ENCODE results near the gene ITPRIP.

Gene ITPRIP

DNA sequence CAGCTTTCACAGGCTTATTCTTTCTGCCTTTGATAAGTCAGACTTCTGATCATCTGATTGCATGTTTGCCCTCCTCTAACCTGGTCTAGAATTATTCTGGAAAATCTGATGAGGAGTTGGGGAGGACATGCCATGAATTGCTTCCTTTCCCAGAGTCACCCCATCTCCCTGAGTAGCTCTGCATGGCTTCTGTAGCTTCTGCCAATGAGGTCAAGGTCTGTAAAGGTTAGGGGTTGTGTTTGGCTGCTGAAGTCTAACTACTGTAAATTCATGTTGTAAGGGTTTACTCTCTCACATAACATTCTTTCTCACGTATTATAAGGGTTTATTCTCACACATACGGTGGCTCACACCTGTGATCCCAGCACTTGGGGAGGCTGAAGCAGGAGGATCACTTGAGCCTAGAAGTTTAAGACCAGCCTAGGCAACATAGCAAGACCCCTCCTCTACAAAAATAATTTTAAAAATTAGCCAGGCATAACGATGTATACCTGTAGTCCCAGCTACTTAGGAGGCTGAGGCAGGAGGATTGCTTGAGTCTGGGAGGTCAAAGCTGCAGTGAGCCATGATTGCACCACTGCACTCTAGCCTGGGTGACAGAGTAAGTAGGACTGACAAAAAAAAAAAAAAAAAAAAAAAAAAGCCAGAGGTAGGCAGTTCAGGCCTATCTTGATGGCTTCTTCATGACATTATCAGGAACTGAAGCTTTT is 58.6 kb downstream of the ITPRIP start:
- DNase-seq (ENCODE audit: low read depth), result no peak

DNA sequence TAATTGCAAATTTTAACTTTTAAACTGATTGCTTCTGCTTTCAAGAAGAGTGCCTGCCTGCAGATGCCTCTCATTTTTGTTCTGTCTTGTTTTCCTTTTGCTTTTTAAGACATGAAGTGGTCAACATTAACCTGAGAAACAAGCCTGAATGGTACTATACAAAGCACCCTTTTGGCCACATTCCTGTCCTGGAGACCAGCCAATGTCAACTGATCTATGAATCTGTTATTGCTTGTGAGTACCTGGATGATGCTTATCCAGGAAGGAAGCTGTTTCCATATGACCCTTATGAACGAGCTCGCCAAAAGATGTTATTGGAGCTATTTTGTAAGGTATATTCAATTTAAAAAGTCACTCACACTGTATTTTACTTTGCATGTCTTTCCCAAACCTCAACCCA is 60.5 kb downstream of the ITPRIP start:
- DNase-seq (ENCODE audit: low read depth), result no peak

DNA sequence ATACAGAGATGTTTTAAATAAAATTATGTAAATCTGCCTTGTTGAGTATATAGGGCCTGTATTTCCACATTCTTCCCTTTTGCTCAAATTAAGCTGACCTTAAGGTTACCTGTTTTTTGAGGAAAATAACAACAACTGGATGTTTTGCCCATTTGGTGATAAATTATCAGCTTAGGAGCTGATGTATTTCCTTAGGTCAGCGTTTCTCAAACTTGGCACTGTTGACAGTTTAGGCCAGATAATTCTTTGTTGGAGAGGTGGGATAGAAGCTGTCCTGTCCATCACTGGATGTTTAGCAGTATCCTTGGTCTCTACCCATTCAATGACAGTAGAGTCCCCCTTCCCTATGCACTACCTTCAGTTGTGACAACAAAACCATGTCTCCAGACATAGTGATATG is 62.1 kb downstream of the ITPRIP start:
- DNase-seq (ENCODE audit: low read depth), result no peak

DNA sequence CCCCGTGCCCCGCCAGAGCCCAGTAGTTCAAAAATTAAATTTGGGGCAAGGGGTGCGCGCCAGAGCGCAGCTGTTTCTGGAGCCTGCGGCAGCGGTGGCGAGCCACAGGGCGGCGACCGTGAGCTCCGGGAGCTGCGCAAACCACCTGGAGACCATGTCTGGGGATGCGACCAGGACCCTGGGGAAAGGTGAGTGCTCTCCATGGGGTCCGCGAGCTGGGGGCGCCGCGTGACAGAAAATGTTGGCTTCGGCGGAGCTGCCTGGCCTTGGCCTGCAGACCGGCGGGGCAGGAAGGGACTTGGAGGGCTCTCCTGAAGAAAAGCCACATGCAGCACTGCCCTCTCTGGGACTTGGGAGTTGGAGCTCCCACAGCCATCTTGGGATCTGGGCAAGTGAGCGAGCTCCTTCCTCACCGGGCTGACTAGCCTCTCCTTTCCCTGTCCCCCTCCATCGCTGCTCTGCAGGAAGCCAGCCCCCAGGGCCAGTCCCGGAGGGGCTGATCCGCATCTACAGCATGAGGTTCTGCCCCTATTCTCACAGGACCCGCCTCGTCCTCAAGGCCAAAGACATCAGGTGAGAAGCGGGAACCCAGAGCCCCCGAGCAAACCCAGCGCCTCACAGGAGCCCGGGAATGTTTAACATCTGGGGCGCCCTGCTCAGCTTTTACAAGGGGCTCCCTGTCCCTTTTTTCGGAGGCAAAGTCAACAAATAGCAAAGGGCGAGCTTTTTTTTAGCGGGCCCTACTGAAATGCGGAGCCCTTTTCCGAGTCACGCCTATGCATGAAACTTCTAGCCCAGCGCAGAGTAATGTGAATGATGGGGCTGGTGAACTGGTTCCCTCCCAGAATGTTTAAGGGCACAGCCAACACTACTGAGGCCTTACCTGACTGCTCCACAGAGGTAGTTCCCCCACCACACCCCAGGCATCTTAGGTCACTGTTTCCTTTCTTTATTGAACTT is 63.2 kb downstream of the ITPRIP start:
- no peak for DNase-seq (ENCODE audit: low read depth)

DNA sequence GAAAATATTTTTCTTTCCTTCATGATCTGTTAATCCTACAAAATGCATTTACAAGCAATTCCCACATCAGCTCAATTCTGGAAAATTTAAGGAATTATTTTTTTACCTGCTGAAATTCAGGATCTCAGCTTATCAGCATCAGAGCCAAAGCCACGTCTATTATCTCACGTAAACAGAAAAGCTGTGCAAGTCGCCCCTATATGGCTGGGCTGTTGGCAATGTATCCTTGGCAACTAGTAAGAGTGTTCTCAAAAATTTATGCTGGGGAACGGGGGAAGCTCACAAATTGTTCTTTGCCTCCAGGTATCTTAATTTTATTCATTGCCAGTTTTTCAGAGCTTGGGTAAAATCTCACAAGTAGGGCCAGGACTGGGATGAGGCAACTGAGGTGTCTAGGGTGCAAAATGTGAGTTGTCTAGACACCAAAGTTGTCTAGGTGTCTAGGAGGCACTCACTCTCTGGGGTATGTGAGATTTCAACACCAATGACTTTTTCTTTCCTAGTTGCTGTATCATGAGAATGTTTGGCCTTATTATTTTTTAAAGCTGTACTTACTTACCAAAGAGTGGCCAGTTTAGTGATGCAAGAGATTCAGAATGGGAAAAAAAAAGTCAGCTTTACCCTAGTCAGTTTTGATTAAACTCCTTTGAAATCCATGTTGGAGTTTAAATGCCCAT is 64.2 kb downstream of the ITPRIP start:
- DNase-seq (ENCODE audit: low read depth), result no peak

DNA sequence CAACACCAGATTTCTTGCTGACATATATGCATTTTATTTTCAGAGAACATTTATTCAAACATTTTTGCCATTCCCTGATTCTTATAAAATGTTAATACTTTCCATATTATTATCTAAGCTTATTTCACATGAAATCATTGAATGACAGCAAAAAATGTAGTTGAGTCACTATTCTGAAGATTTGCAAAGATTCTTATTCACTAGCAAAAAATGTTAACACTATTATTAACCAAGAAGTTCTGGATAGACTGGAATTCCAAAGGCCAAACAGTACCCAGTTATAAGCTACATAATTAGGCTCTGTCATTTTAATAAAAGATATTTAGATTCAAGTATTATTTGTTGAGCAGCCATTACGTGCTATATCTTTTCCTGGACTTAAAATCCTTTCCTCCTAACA is 65.0 kb downstream of the ITPRIP start:
- DNase-seq (ENCODE audit: low read depth), result no peak

DNA sequence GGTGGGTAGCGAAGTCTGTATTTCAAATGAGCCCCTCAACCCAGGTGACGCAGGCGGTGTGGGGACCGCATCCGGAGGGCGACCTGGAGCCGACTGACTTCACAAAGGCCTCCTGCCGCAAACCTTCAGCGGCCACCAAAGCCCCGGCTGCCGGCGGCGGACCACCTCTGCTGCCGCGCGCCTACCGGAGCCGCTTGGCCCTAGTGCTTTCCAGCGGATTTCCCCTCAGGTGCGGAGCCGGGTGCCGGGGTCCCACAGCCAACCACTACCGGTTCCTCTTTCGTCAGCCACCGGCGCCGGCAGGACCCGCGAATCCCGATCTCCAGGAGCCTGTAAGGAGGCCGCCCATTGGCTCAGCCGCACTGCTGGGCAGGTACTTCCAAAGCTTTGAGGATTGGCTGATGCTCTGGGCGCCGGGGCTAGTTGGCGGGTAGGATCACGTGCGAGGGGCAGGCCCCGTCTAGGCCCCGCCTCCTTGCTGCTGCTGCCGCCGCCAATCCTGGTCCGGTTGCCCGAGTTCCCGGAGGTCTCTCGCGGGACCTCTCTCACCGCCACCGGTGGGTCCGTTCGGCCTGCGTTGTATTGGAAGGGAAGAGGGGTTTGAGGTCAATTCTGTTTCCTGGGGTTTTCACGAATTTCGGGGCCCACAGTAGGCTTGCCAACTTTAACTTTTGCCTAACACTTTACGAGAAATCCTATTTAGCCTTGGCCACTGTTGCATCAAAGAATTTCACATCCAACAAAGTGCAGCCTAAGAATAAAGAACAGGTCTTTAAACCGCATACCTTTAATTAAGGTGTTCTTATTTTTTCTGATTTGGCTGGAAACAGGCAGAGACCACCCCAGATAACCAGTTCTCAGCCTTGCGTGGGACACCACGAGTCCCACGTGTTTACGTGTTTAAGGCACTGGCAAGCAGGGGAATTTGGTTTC is 69.3 kb downstream of the ITPRIP start, which contains the start of gene GSTO2:
GSTO2 (plus strand) TSS at position 472 of the 933 bp plus-strand sequence. CDS start 5,732 bp downstream, outside the sequence.
- no peak for DNase-seq (ENCODE audit: low read depth)

DNA sequence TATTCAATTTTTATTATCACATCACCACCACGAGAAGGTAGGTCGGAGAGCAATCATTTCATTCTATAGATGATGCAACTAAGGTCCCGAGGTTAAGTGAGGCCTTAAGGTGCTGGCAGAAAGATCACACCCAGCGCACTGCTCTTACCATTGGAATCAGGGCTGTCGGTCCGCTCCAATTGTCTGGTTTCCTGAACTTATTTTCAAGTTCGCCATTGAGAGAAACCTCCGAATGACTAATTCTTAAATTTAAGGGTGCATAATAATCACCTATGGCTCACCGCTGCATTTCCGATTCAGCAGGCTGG is 69.9 kb downstream of the ITPRIP start:
- DNase-seq (ENCODE audit: low read depth), result no peak

DNA sequence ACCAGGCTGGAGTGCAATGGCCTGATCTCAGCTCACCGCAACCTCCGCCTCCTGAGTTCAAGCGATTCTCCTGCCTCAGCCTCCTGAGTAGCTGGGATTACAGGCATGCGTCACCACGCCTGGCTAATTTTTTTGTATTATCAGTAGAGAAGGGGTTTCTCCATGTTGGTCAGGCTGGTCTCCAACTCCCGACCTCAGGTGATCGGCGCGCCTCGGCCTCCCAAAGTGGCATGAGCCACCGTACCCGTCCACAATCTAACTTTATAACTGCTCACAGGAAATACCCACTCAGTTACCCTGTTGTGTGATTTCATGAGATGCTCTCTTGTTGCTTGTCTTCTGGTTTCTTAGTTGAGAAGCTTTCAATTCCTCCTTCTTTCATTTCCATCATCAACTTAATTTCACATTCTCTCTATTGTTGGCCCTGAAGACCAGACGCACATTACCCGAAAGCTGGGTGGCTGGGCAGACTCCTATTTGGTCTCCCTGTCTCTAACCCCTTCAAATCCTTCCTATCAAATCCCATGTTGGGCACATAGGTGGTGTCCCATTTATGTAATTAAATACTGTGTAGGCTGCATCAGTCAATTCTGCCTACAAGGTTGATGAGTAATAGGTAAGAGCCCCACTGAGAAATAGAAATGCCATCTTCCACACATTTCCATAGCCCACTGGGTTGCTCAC is 70.4 kb downstream of the ITPRIP start:
- no peak for DNase-seq (ENCODE audit: low read depth)

DNA sequence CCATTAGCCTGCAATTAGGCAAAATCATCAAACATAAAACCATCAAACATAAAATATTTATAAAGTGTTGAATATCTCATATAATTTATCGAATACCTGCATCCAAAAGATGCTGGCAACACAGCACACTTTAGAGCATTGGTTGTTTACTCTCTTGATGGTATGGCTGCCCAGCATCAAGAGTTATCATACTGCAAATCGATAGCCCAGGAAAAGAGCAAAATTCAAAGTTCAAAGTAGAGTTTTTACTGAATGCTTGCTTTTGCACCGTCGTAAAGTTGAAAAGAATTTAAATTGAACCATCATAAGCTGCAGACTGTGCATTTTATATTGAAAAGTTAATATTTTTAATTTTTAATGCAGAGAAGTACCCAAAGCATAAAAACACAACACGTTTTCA is 73.5 kb downstream of the ITPRIP start:
- DNase-seq (ENCODE audit: low read depth), result no peak

DNA sequence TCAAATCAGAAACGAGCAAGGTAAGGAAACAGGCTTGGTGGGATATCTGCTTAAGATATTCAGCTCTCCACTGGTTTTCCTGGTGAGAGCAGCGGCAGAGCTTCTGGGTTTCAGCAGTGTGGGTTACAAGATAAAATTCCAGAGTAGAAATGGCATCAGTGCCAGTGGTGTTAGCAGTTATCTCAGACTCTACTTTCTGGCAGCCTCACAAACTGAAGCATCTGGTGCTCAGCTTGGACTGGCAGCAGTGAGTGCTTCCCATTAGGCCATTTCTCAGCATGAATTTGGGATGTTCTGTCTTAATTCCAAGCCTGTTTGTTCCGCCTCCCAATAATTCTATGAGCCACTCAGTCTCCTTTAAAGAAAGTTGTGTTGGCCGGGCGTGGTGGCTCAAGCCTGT is 76.2 kb downstream of the ITPRIP start:
- DNase-seq (ENCODE audit: low read depth), result no peak

DNA sequence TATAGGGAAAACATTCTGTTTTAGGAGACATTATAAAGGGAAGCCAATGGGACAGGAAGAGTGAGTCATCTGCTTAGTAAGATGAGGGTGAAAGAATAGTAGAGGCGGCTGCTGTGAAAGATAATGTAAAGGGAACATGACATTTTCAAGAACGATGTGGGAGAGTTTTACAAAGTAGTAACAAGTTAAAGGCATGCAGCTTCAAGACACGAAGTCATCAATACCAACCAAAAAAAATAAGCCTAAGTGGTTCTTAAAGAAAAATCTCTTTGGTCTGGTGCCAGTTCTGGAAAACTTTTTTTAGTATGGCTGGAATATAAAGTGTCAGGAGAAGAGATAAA is 77.5 kb downstream of the ITPRIP start:
- DNase-seq (ENCODE audit: low read depth), result no peak

DNA sequence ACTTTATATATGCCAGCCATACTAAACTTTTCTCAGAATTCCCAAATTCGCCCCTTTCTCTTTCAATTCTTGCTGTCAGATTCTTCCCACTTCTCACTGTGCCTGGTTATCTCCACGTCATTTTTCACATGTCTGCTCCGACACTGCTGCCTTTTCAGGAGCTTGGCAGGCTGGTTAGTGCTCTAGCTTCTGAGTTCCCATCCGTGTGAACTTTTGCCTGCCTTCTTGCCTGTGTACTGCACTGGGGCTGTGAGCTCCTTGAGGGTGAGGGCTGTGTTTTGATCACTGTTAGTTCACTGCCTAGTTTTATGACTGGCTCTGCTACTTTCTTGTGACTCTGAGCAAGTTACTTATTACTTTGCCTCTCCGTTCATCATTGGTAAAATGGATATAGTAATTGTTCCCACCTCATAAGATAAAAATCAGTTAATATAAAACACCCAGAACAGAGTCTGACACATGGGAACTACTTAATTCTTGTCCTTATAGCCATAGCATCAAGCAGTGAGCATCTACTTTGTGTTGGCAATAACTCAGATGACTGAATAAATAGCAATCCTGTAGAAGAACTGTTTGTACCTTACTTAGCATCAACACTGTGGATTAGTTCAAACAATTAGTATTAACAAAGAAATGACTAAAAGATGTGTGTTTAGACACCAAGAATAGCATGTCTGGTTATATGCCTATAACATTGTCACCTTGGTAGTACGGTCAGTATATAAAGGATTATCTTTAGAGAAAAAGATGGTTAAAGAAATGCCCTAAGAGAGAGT is 78.1 kb downstream of the ITPRIP start:
- no peak for DNase-seq (ENCODE audit: low read depth)
